Hippocampal formation (tissue), 2 donors: ENCODE measurements around the gene ZNF407.
A peak's percentile ranks its signal among the peaks of the same experiment; 100 is the strongest.
"Not testable (repeated sequence)": the region's sequence is repeated elsewhere in the genome, so short reads cannot be mapped to it uniquely, and the experiment has no call there.

Experiments
- DNase-seq, 2 donors: peaks; one replicate each; lab custom pipeline; 2025; lab: John Stamatoyannopoulos, UW

The ZNF407 gene

DNA sequence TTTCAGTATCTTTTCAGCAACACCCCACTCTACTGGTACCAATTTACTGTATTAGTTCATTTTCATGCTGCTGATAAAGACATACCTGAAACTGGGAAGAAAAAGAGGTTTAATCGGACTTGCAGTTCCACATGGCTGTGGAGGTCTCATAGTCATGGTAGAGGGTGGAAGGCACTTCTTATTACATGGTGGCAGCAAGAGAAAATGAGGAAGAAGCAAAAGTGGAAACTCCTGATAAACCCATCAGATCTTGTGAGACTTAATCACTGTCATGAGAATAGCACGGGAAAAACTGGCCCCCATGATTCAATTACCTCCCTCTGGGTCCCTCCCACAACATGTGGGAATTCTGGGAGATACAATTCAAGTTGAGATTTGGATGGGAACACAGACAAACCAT, 374.1 kb downstream of the ZNF407 start:
- not testable (repeated sequence) for DNase-seq

DNA sequence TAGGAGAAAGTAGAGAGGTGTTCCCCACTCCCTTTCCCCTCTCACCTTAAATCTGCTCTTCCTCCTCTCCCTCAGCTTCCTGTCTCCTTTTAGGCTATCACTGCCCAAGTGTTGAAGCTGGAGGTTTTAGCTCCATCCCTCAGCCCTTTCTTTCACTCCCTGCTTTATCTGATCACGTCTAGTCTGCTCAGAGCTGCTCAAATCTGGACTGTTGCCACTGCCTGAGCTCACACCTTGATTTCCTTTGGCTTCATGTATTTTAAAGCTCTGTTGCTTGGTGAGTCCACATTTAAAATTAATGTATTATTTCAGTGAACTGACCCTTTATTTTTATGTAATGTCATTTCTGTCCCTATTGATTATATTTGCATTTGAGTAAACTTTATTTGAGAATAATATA, 374.7 kb downstream of the ZNF407 start:
- no peak for DNase-seq

- no peak for DNase-seq
Observed at GRCh38 chr18:74975001-74975400, 377.3 kb downstream of the ZNF407 start.

DNA sequence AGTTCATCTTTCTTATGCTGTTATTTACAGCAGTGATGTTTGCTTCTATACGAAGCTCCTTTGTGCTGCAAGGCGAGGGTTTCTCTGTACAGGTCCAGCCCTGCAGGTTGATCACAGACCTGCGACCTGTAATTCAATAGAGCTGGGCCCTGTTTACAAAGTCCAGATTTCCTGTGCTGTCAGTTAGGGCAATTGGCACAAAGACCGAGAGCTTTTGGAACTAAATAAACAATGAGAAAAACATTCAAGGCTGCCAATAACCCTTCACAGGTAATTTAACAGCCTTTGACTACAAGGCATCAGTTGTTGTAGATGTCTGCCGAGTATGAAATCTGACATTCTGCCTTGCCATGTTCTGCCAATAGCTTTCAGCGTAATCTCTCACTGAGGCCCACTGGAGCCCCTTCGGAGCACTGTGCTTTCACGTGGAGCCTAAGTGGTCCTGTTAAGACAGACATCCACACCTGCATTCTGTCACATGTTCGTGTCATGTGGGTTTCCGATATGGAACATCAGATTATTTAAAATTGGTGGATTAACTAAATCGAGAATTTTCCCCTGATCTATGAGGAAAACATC, 378.8 kb downstream of the ZNF407 start:
- DNase-seq: no peak

DNA sequence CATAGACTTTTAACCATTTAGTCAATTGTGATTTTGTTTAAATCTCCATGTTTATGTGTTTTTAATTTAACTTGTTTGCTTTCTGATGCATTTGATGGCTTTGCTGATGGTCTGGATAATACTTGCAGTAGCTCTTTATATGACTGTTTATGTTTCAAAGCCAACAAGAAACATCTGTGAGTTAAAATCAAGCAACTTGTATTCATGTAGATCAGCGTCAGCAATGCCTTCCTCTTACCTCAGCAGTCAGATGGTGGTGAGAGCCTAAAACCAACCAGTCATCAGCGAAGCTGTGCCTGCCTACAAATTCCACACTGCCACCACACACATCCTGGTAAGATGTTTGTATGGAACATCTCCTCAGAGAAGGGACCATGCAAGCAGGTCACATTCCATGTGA, 379.4 kb downstream of the ZNF407 start:
- DNase-seq: no peak

- DNase-seq: peak; percentile 15 to 19
Observed at GRCh38 chr18:74980669-74981068, 383.0 kb downstream of the ZNF407 start.

DNA sequence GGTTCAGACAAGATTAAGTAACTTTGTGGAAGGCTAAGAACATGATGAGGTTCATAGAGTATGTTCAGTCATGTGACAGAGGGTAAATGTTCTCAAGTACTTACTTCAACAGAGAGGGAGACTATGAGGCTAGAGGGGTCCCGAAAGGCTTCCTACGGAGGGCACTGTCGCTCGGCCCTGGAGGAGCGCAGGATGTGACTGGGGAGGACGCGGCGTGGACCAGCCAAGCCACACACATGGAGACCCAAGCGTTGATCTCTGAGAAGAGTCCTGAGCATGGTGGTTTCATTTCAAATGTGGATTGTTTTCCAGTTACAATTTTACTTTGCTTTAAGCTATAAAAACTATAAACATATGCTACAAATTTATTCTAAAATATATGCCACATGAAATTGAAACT, 383.8 kb downstream of the ZNF407 start:
- no peak for DNase-seq

GRCh38 chr18:74982946-74983635, 385.4 kb downstream of the ZNF407 start:
- DNase-seq: no peak

DNA sequence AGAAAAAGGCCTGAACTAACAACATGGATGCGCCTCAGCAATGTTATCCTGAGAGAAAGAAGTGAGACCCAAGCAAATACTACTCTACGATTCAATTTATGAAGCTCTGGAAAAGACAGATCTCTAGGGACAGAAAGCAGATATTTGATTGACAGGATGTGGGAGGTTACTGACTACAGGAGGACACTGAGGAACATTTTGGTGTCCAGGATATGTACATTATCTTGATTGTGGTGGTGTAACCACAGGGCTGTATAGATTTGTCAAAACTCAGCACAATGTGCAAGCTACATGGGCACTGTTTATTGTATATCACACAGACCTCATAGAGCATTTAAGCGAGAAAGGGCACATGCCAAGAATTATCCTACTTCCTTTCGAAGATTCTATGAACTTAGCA, 391.5 kb downstream of the ZNF407 start:
- no peak for DNase-seq

DNA sequence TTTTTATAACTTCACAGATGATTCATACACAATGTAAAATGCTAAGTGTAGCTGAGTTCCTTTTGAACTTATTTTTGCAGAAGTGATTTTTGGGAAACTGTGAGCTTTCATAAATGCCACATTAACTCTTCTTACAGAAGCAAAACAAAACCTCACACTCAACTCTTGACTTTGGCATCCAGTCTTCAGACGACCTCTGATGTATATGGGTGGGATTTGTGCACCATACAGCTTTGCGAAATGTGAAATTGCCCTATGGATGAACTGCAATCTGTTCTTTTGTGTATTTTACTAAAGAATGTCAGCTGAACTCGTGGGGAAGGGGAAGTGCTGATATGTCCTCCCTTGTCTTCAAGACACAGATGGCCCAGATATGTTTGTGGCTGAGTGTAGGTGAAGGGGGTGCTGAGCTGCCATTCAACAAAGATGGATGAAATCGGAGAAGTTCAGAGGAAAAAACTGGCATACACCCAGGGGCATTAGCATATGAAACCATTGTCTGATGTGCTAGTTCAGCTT, 393.0 kb downstream of the ZNF407 start:
- DNase-seq: no peak

- DNase-seq: no peak
Observed at GRCh38 chr18:74994502-74995418, 397.1 kb downstream of the ZNF407 start.

GRCh38 chr18:74995419-74995736, 397.7 kb downstream of the ZNF407 start:
- DNase-seq: no peak

GRCh38 chr18:74996055-74996454, 398.4 kb downstream of the ZNF407 start:
- DNase-seq: no peak

DNA sequence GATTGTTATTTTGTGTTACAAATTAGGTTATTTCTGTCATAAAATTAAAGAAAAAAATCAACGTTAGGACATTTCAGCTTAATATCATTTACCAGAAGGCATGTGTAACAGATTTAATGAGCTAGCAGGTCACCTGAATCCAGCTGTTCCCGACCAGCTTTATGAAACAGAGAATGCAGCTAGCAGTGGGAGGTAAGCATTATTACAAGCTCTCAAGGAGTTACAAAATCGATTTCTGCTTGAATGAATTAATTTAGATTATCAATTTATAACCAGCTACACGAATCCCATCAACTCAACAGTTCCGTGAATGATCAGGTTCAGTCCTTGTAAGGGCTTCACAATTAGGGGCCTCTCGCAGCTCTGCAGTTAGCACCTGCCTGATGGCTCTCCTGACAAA, 399.3 kb downstream of the ZNF407 start:
- DNase-seq: no peak

GRCh38 chr18:75000920-75001319, 403.2 kb downstream of the ZNF407 start:
- DNase-seq: no peak

- no peak for DNase-seq
Observed at GRCh38 chr18:75003039-75003438, 405.4 kb downstream of the ZNF407 start.

DNA sequence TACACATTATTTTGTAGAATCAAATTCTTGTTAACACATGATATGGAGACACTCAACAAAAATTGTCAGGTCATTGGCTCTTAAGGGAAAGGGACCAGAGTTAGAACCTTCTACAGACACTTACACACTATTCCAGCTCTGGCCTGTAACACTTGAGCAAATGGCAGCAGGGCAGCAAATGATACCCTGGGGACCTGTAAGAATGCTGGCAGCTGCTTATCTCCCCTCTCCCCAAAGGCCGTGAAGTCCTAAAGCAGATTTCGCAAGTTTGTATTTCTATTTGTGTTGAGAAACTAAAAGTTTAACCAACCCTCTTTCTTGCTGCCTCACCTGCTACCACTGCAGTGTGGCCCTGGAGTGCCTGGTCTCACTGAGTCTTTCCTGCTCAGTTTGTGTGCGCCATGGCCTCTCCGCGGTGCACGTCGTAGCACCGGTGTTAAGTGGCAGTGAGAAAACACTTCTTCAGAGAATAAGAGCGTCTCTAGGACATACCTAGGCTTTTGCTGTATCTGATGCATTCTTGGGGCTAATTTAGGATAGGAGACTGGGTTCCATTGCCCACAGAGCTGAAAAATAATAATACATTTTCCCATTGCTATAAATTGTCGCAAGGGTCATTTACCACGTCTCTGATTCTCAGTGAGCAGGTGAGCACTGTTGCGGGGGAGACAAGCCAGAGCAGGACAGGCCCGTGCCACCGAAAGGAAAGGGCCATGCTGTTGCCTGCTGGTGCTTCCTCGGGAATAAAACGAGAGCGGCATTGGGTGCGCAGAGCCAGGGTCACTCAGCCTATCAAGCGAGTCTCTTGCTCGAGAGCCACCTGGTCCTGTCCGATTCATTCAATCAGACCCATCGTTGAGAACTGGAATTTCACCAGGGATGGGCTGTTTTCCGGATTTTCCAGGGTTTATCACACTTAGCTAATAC, 406.4 kb downstream of the ZNF407 start:
- no peak for DNase-seq

GRCh38 chr18:75005626-75006025, 408.0 kb downstream of the ZNF407 start:
- no peak for DNase-seq

DNA sequence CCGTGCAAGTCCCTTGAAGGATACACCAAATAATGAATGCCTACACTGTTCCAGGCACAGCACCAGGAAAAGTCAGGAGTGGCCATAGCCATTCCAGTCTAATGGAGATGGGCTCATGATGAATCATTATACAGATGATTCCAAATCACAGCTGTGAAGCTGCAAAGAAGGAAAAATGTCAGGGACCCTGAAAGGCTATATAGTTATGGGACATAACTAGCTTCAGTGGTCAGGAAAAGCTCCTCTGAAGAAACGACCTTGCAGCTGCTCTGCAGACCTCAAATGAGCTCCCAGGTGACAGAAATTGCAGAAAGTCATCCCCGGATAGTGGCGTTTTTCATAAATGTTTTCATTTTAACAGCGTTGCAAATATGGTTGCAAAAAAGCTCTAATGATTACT, 410.5 kb downstream of the ZNF407 start:
- DNase-seq: no peak

- DNase-seq: no peak
Observed at GRCh38 chr18:75009296-75009695, 411.6 kb downstream of the ZNF407 start.

GRCh38 chr18:75009878-75010277, 412.2 kb downstream of the ZNF407 start:
- DNase-seq: no peak

DNA sequence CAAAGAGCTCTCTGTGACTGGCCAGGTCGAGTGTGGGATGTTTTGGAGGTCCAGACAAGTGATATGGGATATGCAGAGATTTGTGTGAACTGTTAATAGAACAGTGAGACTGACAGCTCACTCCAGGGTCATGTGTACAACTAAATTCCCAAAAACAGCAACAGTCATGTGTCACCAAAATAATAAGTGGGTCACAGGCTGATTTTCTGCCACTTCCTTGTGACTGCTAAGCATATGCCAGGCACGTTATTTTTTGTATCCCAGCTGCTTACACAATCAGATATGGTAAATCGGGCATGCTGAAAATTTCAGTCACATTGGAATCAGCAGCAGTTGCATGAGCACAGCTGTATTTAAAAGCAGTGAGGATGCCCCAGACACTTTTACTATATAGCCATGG, 412.6 kb downstream of the ZNF407 start:
- DNase-seq: no peak
